Karpas-422 (cell line): ENCODE measurements around the gene DLGAP1. TPM values are rescaled to one million over a fixed set of nuclear protein-coding genes. Genes with fewer than 3 reads are reported as not detected.
"Not testable (repeated sequence)": the region's sequence is repeated elsewhere in the genome, so short reads cannot be mapped to it uniquely, and the experiment has no call there.

Experiments used
- DNase-seq: peaks from one replicate; pipeline ENCODE4 v3.0.0-alpha.2; 2015
- H2AFZ ChIP-seq: fragments of 200-600 bp; sonication (generic); 2 replicates; pipeline ENCODE4 v1.6.1; 2014; ENCODE audit warnings: antibody characterized with exemption, low read length, mixed read lengths
- H3K27ac ChIP-seq: fragments of 200-600 bp; sonication (generic); 2 replicates; pipeline ENCODE4 v1.5.1; 2014; ENCODE audit warnings: mild to moderate bottlenecking, low read length, moderate library complexity
- H3K27me3 ChIP-seq: fragments of 200-600 bp; sonication (generic); 2 replicates; pipeline ENCODE4 v1.6.1; 2014; ENCODE audit warnings: low read length, mixed read lengths
- H3K36me3 ChIP-seq: fragments of 200-600 bp; sonication (generic); 2 replicates; pipeline ENCODE4 v1.6.1; 2014; ENCODE audit warnings: low read length, mixed read lengths; ENCODE audit not compliant: insufficient read depth
- H3K4me1 ChIP-seq: fragments of 200-600 bp; sonication (generic); 2 replicates; pipeline ENCODE4 v1.6.1; 2014; ENCODE audit warnings: mild to moderate bottlenecking, low read length, mixed read lengths
- H3K4me2 ChIP-seq: fragments of 200-600 bp; sonication (generic); 2 replicates; pipeline ENCODE4 v1.6.1; 2014; ENCODE audit warnings: low read length, low read depth, mild to moderate bottlenecking; ENCODE audit not compliant: poor library complexity, severe bottlenecking
- H3K4me3 ChIP-seq: fragments of 200-600 bp; sonication (generic); 2 replicates; pipeline ENCODE4 v1.5.1; 2014; ENCODE audit warnings: mild to moderate bottlenecking, antibody characterized with exemption, low read length, mixed read lengths
- H3K79me2 ChIP-seq: fragments of 200-600 bp; sonication (generic); 2 replicates; pipeline ENCODE4 v1.6.1; 2014; ENCODE audit warnings: mild to moderate bottlenecking, low read length, mixed read lengths
- H3K9ac ChIP-seq: fragments of 200-600 bp; sonication (generic); 2 replicates; pipeline ENCODE4 v1.6.0; 2014; ENCODE audit warnings: low read length
- H3K9me2 ChIP-seq: fragments of 200-600 bp; sonication (generic), shearing (Covaris generic); replicated peaks from 2 replicates; pipeline ENCODE4 v1.6.0; 2014; ENCODE audit warnings: mild to moderate bottlenecking, low read length, moderate library complexity; ENCODE audit not compliant: insufficient read depth
- H3K9me3 ChIP-seq: fragments of 300-700, 200-600 bp; sonication (generic); 2 replicates; pipeline ENCODE4 v1.6.1; 2014; ENCODE audit warnings: low read length, mixed read lengths
- H4K20me1 ChIP-seq: fragments of 200-600 bp; sonication (generic); 2 replicates; pipeline ENCODE4 v1.6.1; 2014; ENCODE audit warnings: mild to moderate bottlenecking, antibody characterized with exemption, low read length, low read depth; ENCODE audit not compliant: insufficient read depth
- total RNA-seq: library from RNA; depleted of rRNA; stranded (reverse); fragments of >200 nt; shearing (Covaris generic); gene quantifications from 2 replicates; pipeline ENCODE4 v1.2.3, GENCODE V29; 2014; ENCODE audit warnings: low replicate concordance

The DLGAP1 gene
- total RNA-seq, 1 experiment from 2014 or later, result 8.8 TPM

DNA sequence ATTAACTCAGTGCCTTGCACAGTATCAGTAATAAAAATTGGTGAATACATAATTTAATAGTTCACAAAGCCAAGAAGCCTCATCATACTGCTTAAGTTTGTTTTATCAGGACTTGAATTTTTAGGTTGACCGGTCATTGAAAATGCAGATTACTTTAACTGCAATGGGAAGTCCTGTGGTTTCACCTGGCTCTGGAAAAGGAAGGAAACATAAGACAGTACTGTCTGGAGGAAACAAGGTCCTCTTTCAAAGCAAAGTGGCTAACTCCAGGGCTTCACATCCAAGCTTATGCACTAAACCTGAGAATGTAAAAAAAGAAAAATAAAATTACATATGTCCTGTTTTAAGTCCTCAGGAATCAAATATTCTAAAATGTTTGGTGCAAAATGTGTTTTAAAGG lies 119.7 kb downstream of the DLGAP1 start:
- H3K4me1 ChIP-seq, result no peaks in the 10 kb centered on the region
- no peak overlapping the region for H3K4me3 ChIP-seq
- no peaks in the 10 kb centered on the region for H3K27me3 ChIP-seq
- no peaks in the 10 kb centered on the region for H3K9me3 ChIP-seq
- H4K20me1 ChIP-seq, result no peaks in the 10 kb centered on the region
- DNase-seq, result no peak
- no peak overlapping the region for H2AFZ ChIP-seq
- H3K4me2 ChIP-seq, result no peak overlapping the region
- H3K27ac ChIP-seq, result no peak overlapping the region
- H3K9me2 ChIP-seq, result no peaks in the 10 kb centered on the region
- no peak overlapping the region for H3K9ac ChIP-seq
- H3K79me2 ChIP-seq, result no peaks in the 10 kb centered on the region
- H3K36me3 ChIP-seq, result no peaks in the 10 kb centered on the region

GRCh38 chr18:4333043-4333442 lies 122.1 kb downstream of the DLGAP1 start:
- no peak overlapping the region for H3K9ac ChIP-seq
- no peaks in the 10 kb centered on the region for H3K4me1 ChIP-seq
- no peaks in the 10 kb centered on the region for H3K36me3 ChIP-seq
- no peak overlapping the region for H3K27ac ChIP-seq
- no peaks in the 10 kb centered on the region for H3K9me3 ChIP-seq
- H3K9me2 ChIP-seq, result no peaks in the 10 kb centered on the region
- no peak overlapping the region for H3K4me3 ChIP-seq
- no peak overlapping the region for H2AFZ ChIP-seq
- H3K4me2 ChIP-seq, result no peak overlapping the region
- H3K79me2 ChIP-seq, result no peaks in the 10 kb centered on the region
- H3K27me3 ChIP-seq, result no peaks in the 10 kb centered on the region
- no peaks in the 10 kb centered on the region for H4K20me1 ChIP-seq
- no peak for DNase-seq

- no peaks in the 10 kb centered on the region for H3K4me1 ChIP-seq
- no peaks in the 10 kb centered on the region for H3K9me3 ChIP-seq
- H3K9ac ChIP-seq, result no peak overlapping the region
- no peak overlapping the region for H3K27ac ChIP-seq
- H3K36me3 ChIP-seq, result no peaks in the 10 kb centered on the region
- no peaks in the 10 kb centered on the region for H3K79me2 ChIP-seq
- no peaks in the 10 kb centered on the region for H3K9me2 ChIP-seq
- no peaks in the 10 kb centered on the region for H3K27me3 ChIP-seq
- H3K4me2 ChIP-seq, result no peak overlapping the region
- H4K20me1 ChIP-seq, result no peaks in the 10 kb centered on the region
- no peak overlapping the region for H3K4me3 ChIP-seq
- DNase-seq, result no peak
- no peak overlapping the region for H2AFZ ChIP-seq
These were observed 135.1 kb downstream of the DLGAP1 start for GRCh38 chr18:4319738-4320677.

DNA sequence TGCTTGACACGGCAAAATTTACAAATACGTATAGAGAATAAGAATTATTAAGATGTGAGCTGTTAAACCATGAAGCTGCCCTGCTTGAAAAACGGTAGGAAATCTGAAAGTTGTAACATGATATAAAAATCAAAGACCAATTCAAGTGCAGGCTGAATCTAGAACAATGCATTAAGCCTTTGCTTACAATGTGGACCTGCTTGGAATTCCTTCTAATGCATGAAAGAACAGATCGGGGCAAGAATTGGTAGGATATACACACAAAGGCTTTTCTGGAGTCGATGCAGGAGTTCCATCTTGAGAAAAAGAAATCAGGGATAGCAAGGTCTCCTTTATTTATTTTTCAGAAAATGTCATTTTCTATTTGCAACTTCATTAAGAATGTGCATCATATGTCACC lies 136.8 kb downstream of the DLGAP1 start:
- H3K9me2 ChIP-seq, result no peaks in the 10 kb centered on the region

DNA sequence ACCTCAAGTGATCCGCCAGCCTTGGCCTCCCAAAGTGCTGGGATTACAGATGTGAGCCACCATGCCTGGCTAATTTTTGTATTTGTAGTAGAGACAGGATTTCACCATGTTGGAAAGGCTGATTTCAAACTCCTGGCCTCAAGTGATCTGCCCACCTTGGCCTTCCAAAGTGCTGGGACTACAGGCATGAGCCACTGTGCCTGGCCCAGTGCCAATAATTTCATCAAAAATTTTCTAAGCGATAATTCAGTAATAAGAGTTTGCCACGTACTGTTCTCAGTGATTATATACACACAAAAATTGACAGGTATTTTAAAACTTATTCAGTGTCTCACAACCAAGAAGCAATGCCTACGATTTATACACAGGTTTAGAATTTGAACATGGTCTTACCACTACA lies 143.2 kb downstream of the DLGAP1 start:
- H3K4me2 ChIP-seq, DNase-seq, H3K9me2 ChIP-seq, H3K27ac ChIP-seq, H3K27me3 ChIP-seq, H3K9ac ChIP-seq, H2AFZ ChIP-seq, H4K20me1 ChIP-seq, H3K79me2 ChIP-seq, H3K4me3 ChIP-seq, H3K36me3 ChIP-seq, H3K4me1 ChIP-seq, H3K9me3 ChIP-seq: not testable (repeated sequence)

More for the DNA sequence above, 136.8 kb downstream of the DLGAP1 start:
- Histone ChIP-seq H4K20me1 (no peaks in the 10 kb centered on the region), H3K27me3 (no peaks in the 10 kb centered on the region), H3K4me3 (no peak overlapping the region), H3K4me1 (no peaks in the 10 kb centered on the region), H3K36me3 (no peaks in the 10 kb centered on the region), H3K9ac (no peak overlapping the region), H2AFZ (no peak overlapping the region), H3K79me2 (no peaks in the 10 kb centered on the region), H3K4me2 (no peak overlapping the region), H3K27ac (no peak overlapping the region), H3K9me3 (no peaks in the 10 kb centered on the region)
- DNase-seq, result no peak

- Histone ChIP-seq H3K36me3 (no peaks in the 10 kb centered on the region), H3K4me2 (no peak overlapping the region), H3K27me3 (no peaks in the 10 kb centered on the region), H3K4me3 (no peak overlapping the region), H3K9me2 (no peaks in the 10 kb centered on the region), H4K20me1 (no peaks in the 10 kb centered on the region), H3K4me1 (no peaks in the 10 kb centered on the region), H3K9ac (no peak overlapping the region), H3K79me2 (no peaks in the 10 kb centered on the region), H3K27ac (no peak overlapping the region), H3K9me3 (no peaks in the 10 kb centered on the region), H2AFZ (no peak overlapping the region)
- no peak for DNase-seq
These were observed 144.0 kb downstream of the DLGAP1 start for GRCh38 chr18:4311136-4311535.

GRCh38 chr18:4309227-4309626 lies 145.9 kb downstream of the DLGAP1 start:
- Histone ChIP-seq H3K9me2 (no peaks in the 10 kb centered on the region), H3K9ac (no peak overlapping the region), H3K4me1 (no peaks in the 10 kb centered on the region), H4K20me1 (no peaks in the 10 kb centered on the region), H3K27ac (no peak overlapping the region), H3K27me3 (no peaks in the 10 kb centered on the region), H3K9me3 (no peaks in the 10 kb centered on the region), H3K79me2 (no peaks in the 10 kb centered on the region), H3K36me3 (no peaks in the 10 kb centered on the region), H2AFZ (no peak overlapping the region), H3K4me3 (no peak overlapping the region), H3K4me2 (no peak overlapping the region)
- DNase-seq, result no peak

DNA sequence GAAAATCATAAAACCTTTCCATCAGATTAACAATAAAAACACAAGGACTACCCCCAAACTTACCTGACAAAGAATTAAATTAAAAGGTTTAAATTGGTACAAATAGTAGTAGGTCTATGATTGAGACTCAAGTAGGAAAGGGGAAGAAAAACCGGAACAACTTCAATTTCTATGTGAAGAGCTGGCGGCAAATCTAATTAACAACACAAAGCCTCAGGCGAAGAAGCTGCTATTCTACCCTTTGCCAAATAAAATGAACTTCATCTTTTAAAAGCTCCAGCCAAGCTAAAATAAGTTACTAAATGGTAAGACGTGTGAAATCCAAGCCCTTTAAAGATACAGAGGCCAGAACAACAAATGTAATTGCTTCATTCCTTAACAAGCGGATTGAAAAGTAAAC lies 146.5 kb downstream of the DLGAP1 start:
- DNase-seq, result no peak
- no peak overlapping the region for H2AFZ ChIP-seq
- H3K27me3 ChIP-seq, result no peaks in the 10 kb centered on the region
- no peaks in the 10 kb centered on the region for H3K4me1 ChIP-seq
- H3K79me2 ChIP-seq, result no peaks in the 10 kb centered on the region
- H3K27ac ChIP-seq, result no peak overlapping the region
- H3K9me2 ChIP-seq, result no peaks in the 10 kb centered on the region
- no peaks in the 10 kb centered on the region for H4K20me1 ChIP-seq
- H3K4me2 ChIP-seq, result no peak overlapping the region
- H3K4me3 ChIP-seq, result no peak overlapping the region
- no peaks in the 10 kb centered on the region for H3K9me3 ChIP-seq
- no peaks in the 10 kb centered on the region for H3K36me3 ChIP-seq
- H3K9ac ChIP-seq, result no peak overlapping the region
